ENCODE measurements around the gene FLT1.

GRCh38 chr13:28434926-28435325 lies 60.0 kb downstream of the FLT1 start:
- TF ChIP-seq EP300 (IDR thresholded peaks at IDR 0.05) (no peak), CTCF (IDR thresholded peaks at IDR 0.05) (no peak), POLR2A (IDR thresholded peaks at IDR 0.05) (no peak)
